Fibroblast of lung (primary cell): Measurements from ENCODE around the gene CHAT. TPM values are rescaled to one million over a fixed set of nuclear protein-coding genes. Genes with fewer than 3 reads are reported as not detected.

Source experiments
- DNase-seq, 2 donors: peaks; one replicate each; pipeline versions ENCODE4 v3.0.0 to v3.0.0-alpha.2; 2010; ENCODE audit warnings: low read depth in 2 of 2
- H2AFZ ChIP-seq: 2 replicates; pipeline ENCODE4 v1.5.1; 2012; ENCODE audit warnings: low read length, control low read depth, inconsistent platforms
- H3K27ac ChIP-seq: 2 replicates; pipeline ENCODE4 v1.5.1; 2011; ENCODE audit warnings: low read length, control low read depth; ENCODE audit not compliant: insufficient read depth
- H3K27me3 ChIP-seq: 2 replicates; pipeline ENCODE4 v1.5.1; 2011; ENCODE audit warnings: mild to moderate bottlenecking, low read length; ENCODE audit not compliant: control insufficient read depth, insufficient read depth
- H3K36me3 ChIP-seq: 2 replicates; pipeline ENCODE4 v1.5.1; 2011; ENCODE audit warnings: low read length; ENCODE audit not compliant: control insufficient read depth, insufficient read depth
- H3K4me1 ChIP-seq: 2 replicates; pipeline ENCODE4 v1.5.1; 2011; ENCODE audit warnings: low read length; ENCODE audit not compliant: control insufficient read depth, insufficient read depth; ENCODE audit errors: extremely low read depth
- H3K4me2 ChIP-seq: 2 replicates; pipeline ENCODE4 v1.5.1; 2011; ENCODE audit warnings: low read length, control low read depth; ENCODE audit not compliant: insufficient read depth; ENCODE audit errors: extremely low read depth
- H3K4me3 ChIP-seq, 4 experiments: fragments of 200-600 bp in 1 of 4; sonication (generic) in 1 of 4; replicated peaks in 1 of 4; 2 replicates each; pipeline ENCODE4 v1.5.1; 2011 to 2016; ENCODE audit warnings: low read length in 4 of 4, low read depth in 3 of 4, mild to moderate bottlenecking in 3 of 4, control low read depth in 2 of 4, inconsistent platforms in 1 of 4, mixed read lengths in 1 of 4; ENCODE audit not compliant: insufficient read depth in 1 of 4; ENCODE audit errors: control extremely low read depth in 1 of 4
- H3K79me2 ChIP-seq: 2 replicates; pipeline ENCODE4 v1.5.1; 2012; ENCODE audit warnings: mild to moderate bottlenecking, low read length, inconsistent platforms; ENCODE audit not compliant: control insufficient read depth, insufficient read depth
- H3K9ac ChIP-seq: 2 replicates; pipeline ENCODE4 v1.5.1; 2011; ENCODE audit warnings: mild to moderate bottlenecking, low read length, control low read depth; ENCODE audit not compliant: insufficient read depth
- H3K9me3 ChIP-seq: 2 replicates; pipeline ENCODE4 v1.5.1; 2012; ENCODE audit warnings: low read depth, low read length; ENCODE audit not compliant: control insufficient read depth, insufficient read depth
- H4K20me1 ChIP-seq: 2 replicates; pipeline ENCODE4 v1.5.1; 2011; ENCODE audit warnings: low read length; ENCODE audit not compliant: control insufficient read depth, insufficient read depth; ENCODE audit errors: extremely low read depth
- CTCF ChIP-seq, 2 donors: IDR thresholded peaks in 1 of 2; conservative IDR thresholded peaks in 1 of 2; 1 replicate in 1 of 2; 2 replicates in 1 of 2; pipeline ENCODE4 v1.5.1; 2011 to 2012; ENCODE audit warnings: low read length in 2 of 2, control low read depth in 1 of 2, inconsistent platforms in 1 of 2, low read depth in 1 of 2, mild to moderate bottlenecking in 1 of 2
- EZH2 ChIP-seq: IDR thresholded peaks from 2 replicates; pipeline ENCODE4 v1.5.1; 2012; ENCODE audit warnings: low read length, control low read depth, mild to moderate bottlenecking; ENCODE audit errors: missing control alignments
- polyA plus RNA-seq, 2 donors: library from polyadenylated mRNA; depleted of rRNA in 1 of 2; stranded (reverse) in 1 of 2; unstranded in 1 of 2; fragments of >200 nt; gene quantifications; 2 replicates each; pipeline ENCODE4 v1.2.1, GENCODE V29; 2011 to 2012; ENCODE audit warnings: missing spikeins in 1 of 2
- total RNA-seq: library from RNA; depleted of rRNA; stranded (reverse); fragments of >200 nt; gene quantifications from 2 replicates; pipeline ENCODE4 v1.2.1, GENCODE V29; 2014

The CHAT gene
- total and polyA plus RNA-seq, 2 donors (not counting 1 experiment from before 2014, with no cell fraction given) = not detected

GRCh38 chr10:49609006-49609282 is 4.9 kb upstream of the CHAT start:
- DNase-seq = no peak

GRCh38 chr10:49609283-49610113 is 4.3 kb upstream of the CHAT start:
- H3K27me3 ChIP-seq = peaks cover 55% of the 10 kb centered on the region
- no peak for DNase-seq
- no peak overlapping the region for H3K4me2 ChIP-seq
- no peaks in the 10 kb centered on the region for H4K20me1 ChIP-seq
- H3K36me3 ChIP-seq = no peaks in the 10 kb centered on the region
- H3K27ac ChIP-seq = no peak overlapping the region
- H2AFZ ChIP-seq = no peak overlapping the region
- H3K4me1 ChIP-seq = no peaks in the 10 kb centered on the region
- no peak overlapping the region for H3K4me3 ChIP-seq
- no peaks in the 10 kb centered on the region for H3K79me2 ChIP-seq
- TF ChIP-seq CTCF (conservative IDR thresholded peaks at IDR 0.05 in 1 of 2, IDR thresholded peaks at IDR 0.05 in 1 of 2; ENCODE audit: low read depth in 1 of 2, low read length in 2 of 2) (no peak), EZH2 (peak; percentile 73)
- no peak overlapping the region for H3K9ac ChIP-seq
- no peaks in the 10 kb centered on the region for H3K9me3 ChIP-seq

More at GRCh38 chr10:49609006-49609282, 4.9 kb upstream of the CHAT start:
- H3K27ac ChIP-seq = no peak overlapping the region
- no peak for TF ChIP-seq CTCF (conservative IDR thresholded peaks at IDR 0.05 in 1 of 2, IDR thresholded peaks at IDR 0.05 in 1 of 2; ENCODE audit: low read depth in 1 of 2, low read length in 2 of 2)
- no peak for TF ChIP-seq EZH2
- no peak overlapping the region for H2AFZ ChIP-seq
- H3K4me2 ChIP-seq = no peak overlapping the region
- no peaks in the 10 kb centered on the region for H3K36me3 ChIP-seq
- no peak overlapping the region for H3K9ac ChIP-seq
- peaks cover 54% of the 10 kb centered on the region for H3K27me3 ChIP-seq
- no peaks in the 10 kb centered on the region for H3K9me3 ChIP-seq
- H4K20me1 ChIP-seq = no peaks in the 10 kb centered on the region
- H3K79me2 ChIP-seq = no peaks in the 10 kb centered on the region
- H3K4me1 ChIP-seq = no peaks in the 10 kb centered on the region
- H3K4me3 ChIP-seq = no peak overlapping the region

GRCh38 chr10:49610114-49610457 is 3.8 kb upstream of the CHAT start, which contains the start of gene SLC18A3:
SLC18A3 (plus strand) TSS chr10:49610310; CDS start chr10:49610741, 431 bp downstream.
- H2AFZ ChIP-seq = no peak within 1 kb of the TSS
- TF ChIP-seq EZH2 (no peak), CTCF (conservative IDR thresholded peaks at IDR 0.05 in 1 of 2, IDR thresholded peaks at IDR 0.05 in 1 of 2; ENCODE audit: low read depth in 1 of 2, low read length in 2 of 2) (no peak)
- peaks cover 59% of the 10 kb centered on the region for H3K27me3 ChIP-seq
- H3K27ac ChIP-seq = no peak within 1 kb of the TSS
- no peaks in the 10 kb centered on the region for H4K20me1 ChIP-seq
- H3K4me1 ChIP-seq = no peaks in the 10 kb centered on the region
- H3K79me2 ChIP-seq = no peaks in the 10 kb centered on the region
- H3K9ac ChIP-seq = no peak within 1 kb of the TSS
- no peak within 1 kb of the TSS for H3K4me3 ChIP-seq
- no peaks in the 10 kb centered on the region for H3K36me3 ChIP-seq
- no peaks in the 10 kb centered on the region for H3K9me3 ChIP-seq
- DNase-seq = no peak
- no peak within 1 kb of the TSS for H3K4me2 ChIP-seq
